GM12801 (cell line): Measurements from ENCODE around the gene RAD54L.

Source experiments
- CTCF ChIP-seq: IDR thresholded peaks from one replicate; pipeline ENCODE4 v1.5.1; 2011; ENCODE audit warnings: control low read depth; ENCODE audit not compliant: insufficient read length; ENCODE audit errors: extremely low read depth

The RAD54L gene

GRCh38 chr1:46206399-46206798, 41.2 kb upstream of the RAD54L start:
- no peak for TF ChIP-seq CTCF

- no peak for TF ChIP-seq CTCF
These were observed 37.0 kb upstream of the RAD54L start for GRCh38 chr1:46210561-46210960.

GRCh38 chr1:46211051-46211450, 36.5 kb upstream of the RAD54L start:
- no peak for TF ChIP-seq CTCF

- no peak for TF ChIP-seq CTCF
These were observed 32.1 kb upstream of the RAD54L start for GRCh38 chr1:46215504-46215903.

GRCh38 chr1:46218443-46218842, 29.1 kb upstream of the RAD54L start:
- TF ChIP-seq CTCF = no peak

- TF ChIP-seq CTCF = no peak
These were observed 27.7 kb upstream of the RAD54L start for GRCh38 chr1:46219551-46220520.

GRCh38 chr1:46220808-46221207, 26.8 kb upstream of the RAD54L start:
- TF ChIP-seq CTCF = no peak
